ENCODE results near the gene GYG1. TPM values are rescaled to one million over a fixed set of nuclear protein-coding genes. Genes with fewer than 3 reads are reported as not detected.

GYG1 gene
- polyA plus RNA-seq, 4 donors: 11.9 to 30.4 (median 25.8) TPM

- WGBS, 3 donors: 74 to 84% (median 77%) methylated on average over 10 of the region's 10 CpGs
- H3K9me3 ChIP-seq (ENCODE audit: control insufficient read depth in 2 of 2, insufficient read depth in 1 of 2, low read depth in 1 of 2, low read length in 1 of 2): no peaks in the 10 kb centered on the region
- peak overlapping the region in 2 of 3 donors; percentile 85 to 87 for H3K27ac ChIP-seq (ENCODE audit: low read depth in 1 of 3, low read length in 2 of 3)
- FAIRE-seq: no peak
- H3K27me3 ChIP-seq (ENCODE audit: control insufficient read depth in 3 of 3, insufficient read depth in 3 of 3, low read length in 3 of 3): no peaks in the 10 kb centered on the region
- DNase-seq: peak in 1 of 2 donors; percentile 15
- peaks cover 3 to 10% (median 8%) of the 10 kb centered on the region in 3 donors for H3K4me1 ChIP-seq (ENCODE audit: control insufficient read depth in 3 of 3, insufficient read depth in 2 of 3, low read depth in 1 of 3, low read length in 2 of 3)
- peak overlapping the region in 2 of 3 donors; percentile 75 to 97 for H3K4me3 ChIP-seq (ENCODE audit: low read depth in 1 of 3, low read length in 3 of 3)
- peaks cover 6 to 11% (median 9%) of the 10 kb centered on the region in 3 donors for H3K36me3 ChIP-seq (ENCODE audit: control insufficient read depth in 3 of 3, insufficient read depth in 2 of 3, low read depth in 1 of 3, low read length in 3 of 3)
Measured at GRCh38 chr3:148992635-148993255, 1.4 kb downstream of the GYG1 start.

- no peaks in the 10 kb centered on the region for H3K9me3 ChIP-seq (ENCODE audit: control insufficient read depth in 2 of 2, insufficient read depth in 1 of 2, low read depth in 1 of 2, low read length in 1 of 2)
- no peak for DNase-seq
- 80 to 100% (median 94%) methylated on average over 1 of the region's 1 CpG for whole genome bisulfite sequencing, 3 donors
- FAIRE-seq: no peak
- no peak overlapping the region for H3K4me3 ChIP-seq (ENCODE audit: low read depth in 1 of 3, low read length in 3 of 3)
- no peaks in the 10 kb centered on the region for H3K27me3 ChIP-seq (ENCODE audit: control insufficient read depth in 3 of 3, insufficient read depth in 3 of 3, low read length in 3 of 3)
- H3K36me3 ChIP-seq (ENCODE audit: control insufficient read depth in 3 of 3, insufficient read depth in 2 of 3, low read depth in 1 of 3, low read length in 3 of 3): peaks cover 6 to 14% (median 9%) of the 10 kb centered on the region in 3 donors
- H3K4me1 ChIP-seq (ENCODE audit: control insufficient read depth in 3 of 3, insufficient read depth in 2 of 3, low read depth in 1 of 3, low read length in 2 of 3): peaks cover 3 to 6% (median 4%) of the 10 kb centered on the region in 3 donors
- no peak overlapping the region for H3K27ac ChIP-seq (ENCODE audit: low read depth in 1 of 3, low read length in 2 of 3)
Measured at GRCh38 chr3:148997623-148998022, 6.3 kb downstream of the GYG1 start.

GRCh38 chr3:148998297-148998696 lies 7.0 kb downstream of the GYG1 start:
- DNase-seq (no peak), FAIRE-seq (no peak)
- Histone ChIP-seq H3K36me3 (ENCODE audit: control insufficient read depth in 3 of 3, insufficient read depth in 2 of 3, low read depth in 1 of 3, low read length in 3 of 3) (peaks cover 6 to 14% (median 9%) of the 10 kb centered on the region in 3 donors), H3K9me3 (ENCODE audit: control insufficient read depth in 2 of 2, insufficient read depth in 1 of 2, low read depth in 1 of 2, low read length in 1 of 2) (no peaks in the 10 kb centered on the region), H3K4me1 (ENCODE audit: control insufficient read depth in 3 of 3, insufficient read depth in 2 of 3, low read depth in 1 of 3, low read length in 2 of 3) (no peaks in the 10 kb centered on the region), H3K27me3 (ENCODE audit: control insufficient read depth in 3 of 3, insufficient read depth in 3 of 3, low read length in 3 of 3) (no peaks in the 10 kb centered on the region), H3K27ac (ENCODE audit: low read depth in 1 of 3, low read length in 2 of 3) (no peak overlapping the region), H3K4me3 (ENCODE audit: low read depth in 1 of 3, low read length in 3 of 3) (no peak overlapping the region)
- WGBS, 3 donors: 91 to 94% (median 93%) methylated on average over 5 of the region's 5 CpGs

- WGBS, 3 donors: 55 to 80% (median 63%) methylated on average over 7 of the region's 7 CpGs
- no peak overlapping the region for H3K4me3 ChIP-seq (ENCODE audit: low read depth in 1 of 3, low read length in 3 of 3)
- no peaks in the 10 kb centered on the region for H3K9me3 ChIP-seq (ENCODE audit: control insufficient read depth in 2 of 2, insufficient read depth in 1 of 2, low read depth in 1 of 2, low read length in 1 of 2)
- H3K27me3 ChIP-seq (ENCODE audit: control insufficient read depth in 3 of 3, insufficient read depth in 3 of 3, low read length in 3 of 3): no peaks in the 10 kb centered on the region
- DNase-seq: peak in 1 of 2 donors; percentile 17
- H3K36me3 ChIP-seq (ENCODE audit: control insufficient read depth in 3 of 3, insufficient read depth in 2 of 3, low read depth in 1 of 3, low read length in 3 of 3): peaks cover 6 to 16% (median 9%) of the 10 kb centered on the region in 3 donors
- H3K4me1 ChIP-seq (ENCODE audit: control insufficient read depth in 3 of 3, insufficient read depth in 2 of 3, low read depth in 1 of 3, low read length in 2 of 3): no peaks in the 10 kb centered on the region
- H3K27ac ChIP-seq (ENCODE audit: low read depth in 1 of 3, low read length in 2 of 3): no peak overlapping the region
- FAIRE-seq: no peak
Measured at GRCh38 chr3:148998715-148999423, 7.5 kb downstream of the GYG1 start.

GRCh38 chr3:148999806-149000205 lies 8.5 kb downstream of the GYG1 start:
- Histone ChIP-seq H3K36me3 (ENCODE audit: control insufficient read depth in 3 of 3, insufficient read depth in 2 of 3, low read depth in 1 of 3, low read length in 3 of 3) (peaks cover 6 to 14% (median 7%) of the 10 kb centered on the region in 3 donors), H3K4me1 (ENCODE audit: control insufficient read depth in 3 of 3, insufficient read depth in 2 of 3, low read depth in 1 of 3, low read length in 2 of 3) (no peaks in the 10 kb centered on the region), H3K4me3 (ENCODE audit: low read depth in 1 of 3, low read length in 3 of 3) (no peak overlapping the region), H3K27ac (ENCODE audit: low read depth in 1 of 3, low read length in 2 of 3) (peak overlapping the region in 1 of 3 donors; percentile 45), H3K27me3 (ENCODE audit: control insufficient read depth in 3 of 3, insufficient read depth in 3 of 3, low read length in 3 of 3) (no peaks in the 10 kb centered on the region), H3K9me3 (ENCODE audit: control insufficient read depth in 2 of 2, insufficient read depth in 1 of 2, low read depth in 1 of 2, low read length in 1 of 2) (no peaks in the 10 kb centered on the region)
- FAIRE-seq: no peak
- WGBS, 3 donors: 70 to 86% (median 78%) methylated on average over 3 of the region's 3 CpGs
- DNase-seq: no peak

- peaks cover 6 to 12% (median 7%) of the 10 kb centered on the region in 3 donors for H3K36me3 ChIP-seq (ENCODE audit: control insufficient read depth in 3 of 3, insufficient read depth in 2 of 3, low read depth in 1 of 3, low read length in 3 of 3)
- DNase-seq: no peak
- H3K4me1 ChIP-seq (ENCODE audit: control insufficient read depth in 3 of 3, insufficient read depth in 2 of 3, low read depth in 1 of 3, low read length in 2 of 3): no peaks in the 10 kb centered on the region
- no peak overlapping the region for H3K4me3 ChIP-seq (ENCODE audit: low read depth in 1 of 3, low read length in 3 of 3)
- no peaks in the 10 kb centered on the region for H3K27me3 ChIP-seq (ENCODE audit: control insufficient read depth in 3 of 3, insufficient read depth in 3 of 3, low read length in 3 of 3)
- no peaks in the 10 kb centered on the region for H3K9me3 ChIP-seq (ENCODE audit: control insufficient read depth in 2 of 2, insufficient read depth in 1 of 2, low read depth in 1 of 2, low read length in 1 of 2)
- FAIRE-seq: no peak
- WGBS, 3 donors: 84 to 90% (median 89%) methylated on average over 3 of the region's 3 CpGs
- no peak overlapping the region for H3K27ac ChIP-seq (ENCODE audit: low read depth in 1 of 3, low read length in 2 of 3)
Measured at GRCh38 chr3:149000206-149000745, 8.9 kb downstream of the GYG1 start.

GRCh38 chr3:149001727-149002126 lies 10.4 kb downstream of the GYG1 start:
- FAIRE-seq: no peak
- 95 to 98% (median 97%) methylated on average over 3 of the region's 3 CpGs for WGBS, 3 donors
- no peak overlapping the region for H3K27ac ChIP-seq (ENCODE audit: low read depth in 1 of 3, low read length in 2 of 3)
- H3K9me3 ChIP-seq (ENCODE audit: control insufficient read depth in 2 of 2, insufficient read depth in 1 of 2, low read depth in 1 of 2, low read length in 1 of 2): no peaks in the 10 kb centered on the region
- no peaks in the 10 kb centered on the region for H3K27me3 ChIP-seq (ENCODE audit: control insufficient read depth in 3 of 3, insufficient read depth in 3 of 3, low read length in 3 of 3)
- no peak for DNase-seq
- H3K4me3 ChIP-seq (ENCODE audit: low read depth in 1 of 3, low read length in 3 of 3): no peak overlapping the region
- peaks cover 0 to 12% (median 1%) of the 10 kb centered on the region in 3 donors for H3K36me3 ChIP-seq (ENCODE audit: control insufficient read depth in 3 of 3, insufficient read depth in 2 of 3, low read depth in 1 of 3, low read length in 3 of 3)
- no peaks in the 10 kb centered on the region for H3K4me1 ChIP-seq (ENCODE audit: control insufficient read depth in 3 of 3, insufficient read depth in 2 of 3, low read depth in 1 of 3, low read length in 2 of 3)

GRCh38 chr3:149003653-149004305 lies 12.4 kb downstream of the GYG1 start:
- H3K4me3 ChIP-seq (ENCODE audit: low read depth in 1 of 3, low read length in 3 of 3): no peak overlapping the region
- H3K36me3 ChIP-seq (ENCODE audit: control insufficient read depth in 3 of 3, insufficient read depth in 2 of 3, low read depth in 1 of 3, low read length in 3 of 3): peaks cover 0 to 22% (median 4%) of the 10 kb centered on the region in 3 donors
- no peaks in the 10 kb centered on the region for H3K9me3 ChIP-seq (ENCODE audit: control insufficient read depth in 2 of 2, insufficient read depth in 1 of 2, low read depth in 1 of 2, low read length in 1 of 2)
- no peaks in the 10 kb centered on the region for H3K4me1 ChIP-seq (ENCODE audit: control insufficient read depth in 3 of 3, insufficient read depth in 2 of 3, low read depth in 1 of 3, low read length in 2 of 3)
- H3K27me3 ChIP-seq (ENCODE audit: control insufficient read depth in 3 of 3, insufficient read depth in 3 of 3, low read length in 3 of 3): no peaks in the 10 kb centered on the region
- DNase-seq: no peak
- H3K27ac ChIP-seq (ENCODE audit: low read depth in 1 of 3, low read length in 2 of 3): no peak overlapping the region
- 66 to 73% (median 66%) methylated on average over 6 of the region's 6 CpGs for WGBS, 3 donors
- no peak for FAIRE-seq
